Amniotic stem cell (primary cell): ENCODE data around the gene ADD1.
"Not testable (repeated sequence)": the region's sequence is repeated elsewhere in the genome, so short reads cannot be mapped to it uniquely, and the experiment has no call there.

ENCODE experiments used
- DNase-seq: peaks from one replicate; lab custom pipeline; 2025; lab: John Stamatoyannopoulos, UW

The ADD1 gene

DNA sequence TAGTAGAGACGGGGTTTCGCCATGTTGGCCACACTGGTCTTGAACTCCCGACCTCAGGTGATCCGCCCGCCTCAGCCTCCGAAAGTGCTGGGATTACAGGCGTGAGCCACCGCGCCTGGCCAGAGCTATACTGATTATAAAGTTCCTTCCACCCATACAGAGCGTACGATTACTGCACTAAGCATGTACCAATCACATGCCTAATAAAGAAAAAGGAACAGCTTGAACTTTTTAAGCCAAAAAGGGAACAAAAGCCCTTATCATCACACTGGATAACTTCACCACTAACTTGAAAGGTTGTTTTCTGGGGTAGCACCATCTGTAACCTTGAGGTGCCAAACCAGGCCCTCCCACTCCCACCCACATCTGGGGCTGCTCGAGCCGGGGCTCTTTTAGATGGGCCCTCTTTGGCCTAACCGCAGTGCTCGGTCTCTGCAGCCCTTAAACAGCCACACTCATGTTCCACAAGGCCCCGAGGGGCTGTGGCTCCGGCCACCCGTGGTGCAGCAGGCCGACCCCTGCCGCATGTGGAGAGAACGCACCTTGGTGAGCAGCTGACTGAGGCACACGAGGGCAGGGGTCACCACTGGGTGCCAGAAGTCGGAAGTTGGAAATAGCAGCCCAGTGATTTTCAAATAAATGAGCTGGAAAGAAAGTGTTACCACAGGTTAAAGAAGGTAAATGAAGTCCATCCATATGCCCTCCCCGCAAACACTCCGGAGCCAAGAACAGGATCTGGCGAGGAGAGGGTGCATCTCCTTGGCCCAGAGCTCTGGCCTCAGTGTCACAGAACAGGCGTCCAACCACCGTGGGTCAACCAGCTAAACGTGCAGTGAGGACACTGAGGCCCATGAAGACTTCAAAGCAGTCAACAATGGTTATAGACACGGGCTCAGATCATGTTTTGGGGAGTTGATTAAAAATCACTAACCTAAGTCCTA is 101.2 kb downstream of the ADD1 start:
- DNase-seq, result no peak

DNA sequence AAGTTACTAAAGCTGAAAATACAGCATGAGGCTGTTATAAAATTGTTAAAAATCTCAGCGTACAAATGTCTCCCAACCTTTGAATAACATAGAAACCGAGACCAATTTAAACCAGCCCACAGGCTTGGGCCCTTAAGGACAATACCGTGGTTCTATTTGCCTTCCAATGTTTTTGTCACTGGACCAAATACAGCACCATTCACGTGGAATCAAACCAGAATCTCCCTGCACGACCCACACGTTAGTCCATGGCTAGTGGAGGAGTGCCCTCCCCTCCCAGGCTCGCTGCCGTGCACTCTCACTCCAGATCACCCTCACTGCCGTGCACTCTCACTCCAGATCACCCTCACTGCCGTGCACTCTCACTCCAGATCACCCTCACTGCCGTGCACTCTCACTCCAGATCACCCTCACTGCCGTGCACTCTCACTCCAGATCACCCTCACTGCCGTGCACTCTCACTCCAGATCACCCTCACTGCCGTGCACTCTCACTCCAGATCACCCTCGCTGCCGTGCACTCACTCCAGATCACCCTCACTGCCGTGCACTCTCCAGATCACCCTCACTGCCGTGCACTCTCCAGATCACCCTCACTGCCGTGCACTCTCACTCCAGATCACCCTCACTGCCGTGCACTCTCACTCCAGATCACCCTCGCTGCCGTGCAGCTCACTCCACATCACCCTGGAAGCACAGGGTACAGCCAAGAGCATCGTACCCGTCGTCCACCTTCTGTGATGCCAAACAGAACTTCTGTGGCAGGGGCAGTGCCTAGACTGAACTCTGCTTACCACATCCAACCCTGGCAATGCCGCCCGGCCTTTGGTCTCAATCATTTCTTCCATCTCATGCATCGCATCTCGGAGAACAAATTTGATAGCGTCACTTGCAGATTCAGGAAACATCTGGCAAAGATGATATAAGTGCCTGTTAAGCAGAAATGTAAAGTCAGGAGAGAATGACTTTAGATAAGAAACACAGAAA is 102.3 kb downstream of the ADD1 start:
- DNase-seq, result not testable (repeated sequence)

DNA sequence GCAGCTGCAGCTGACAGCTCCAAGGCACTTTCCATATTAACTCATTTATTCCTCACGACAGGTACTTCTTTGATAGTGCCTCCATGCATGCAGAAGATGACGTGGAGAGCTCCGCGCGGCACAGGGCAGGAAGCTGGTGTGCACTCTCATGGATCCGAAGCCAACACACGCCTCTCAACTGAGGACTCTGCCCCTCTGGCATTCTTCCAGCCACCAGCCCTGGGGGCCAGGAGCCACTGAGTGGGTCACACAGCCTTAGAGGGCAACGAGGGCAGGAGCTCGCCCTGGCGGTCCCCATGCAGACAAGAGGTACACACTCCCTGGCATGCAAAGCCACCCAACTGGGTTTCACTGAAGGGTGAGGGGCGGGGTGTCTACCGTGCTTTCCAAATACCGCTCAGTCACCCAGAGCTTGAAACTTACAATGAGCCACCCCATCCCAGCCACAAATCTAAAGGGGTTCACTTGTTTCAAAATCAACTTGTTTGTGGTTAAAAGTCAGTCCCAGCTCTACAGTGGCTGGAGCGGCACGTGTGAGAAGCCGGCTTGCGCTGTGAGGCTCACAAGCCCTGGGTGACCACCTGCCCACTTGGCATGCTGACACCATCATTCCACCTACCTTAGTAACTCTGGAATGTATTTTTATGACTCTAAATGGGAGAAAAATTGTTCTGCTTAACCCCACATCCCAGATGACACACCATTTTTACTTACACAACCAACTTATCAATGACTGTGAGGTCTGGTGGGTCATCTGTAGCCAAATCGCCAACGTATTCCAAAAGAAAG is 103.4 kb downstream of the ADD1 start:
- DNase-seq, result no peak

DNA sequence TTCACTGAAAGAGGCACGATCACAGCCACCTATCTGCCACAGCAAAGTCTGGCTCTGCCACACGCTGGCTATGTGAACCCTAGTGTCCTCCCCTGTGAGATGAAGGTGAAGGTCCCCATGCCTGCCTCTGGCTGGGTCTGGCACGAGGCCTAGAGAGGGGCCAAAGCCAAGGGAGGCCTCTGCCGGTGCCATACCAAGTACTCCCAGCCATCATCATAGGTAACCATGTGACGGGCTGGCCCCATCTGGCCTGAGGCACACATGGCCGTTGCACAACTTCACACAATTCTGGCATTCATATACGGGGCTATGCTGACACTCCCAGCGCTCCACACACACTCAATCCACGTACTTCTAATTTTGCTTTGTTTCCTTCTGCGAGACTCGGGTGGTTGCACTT is 104.3 kb downstream of the ADD1 start:
- DNase-seq, result no peak

DNA sequence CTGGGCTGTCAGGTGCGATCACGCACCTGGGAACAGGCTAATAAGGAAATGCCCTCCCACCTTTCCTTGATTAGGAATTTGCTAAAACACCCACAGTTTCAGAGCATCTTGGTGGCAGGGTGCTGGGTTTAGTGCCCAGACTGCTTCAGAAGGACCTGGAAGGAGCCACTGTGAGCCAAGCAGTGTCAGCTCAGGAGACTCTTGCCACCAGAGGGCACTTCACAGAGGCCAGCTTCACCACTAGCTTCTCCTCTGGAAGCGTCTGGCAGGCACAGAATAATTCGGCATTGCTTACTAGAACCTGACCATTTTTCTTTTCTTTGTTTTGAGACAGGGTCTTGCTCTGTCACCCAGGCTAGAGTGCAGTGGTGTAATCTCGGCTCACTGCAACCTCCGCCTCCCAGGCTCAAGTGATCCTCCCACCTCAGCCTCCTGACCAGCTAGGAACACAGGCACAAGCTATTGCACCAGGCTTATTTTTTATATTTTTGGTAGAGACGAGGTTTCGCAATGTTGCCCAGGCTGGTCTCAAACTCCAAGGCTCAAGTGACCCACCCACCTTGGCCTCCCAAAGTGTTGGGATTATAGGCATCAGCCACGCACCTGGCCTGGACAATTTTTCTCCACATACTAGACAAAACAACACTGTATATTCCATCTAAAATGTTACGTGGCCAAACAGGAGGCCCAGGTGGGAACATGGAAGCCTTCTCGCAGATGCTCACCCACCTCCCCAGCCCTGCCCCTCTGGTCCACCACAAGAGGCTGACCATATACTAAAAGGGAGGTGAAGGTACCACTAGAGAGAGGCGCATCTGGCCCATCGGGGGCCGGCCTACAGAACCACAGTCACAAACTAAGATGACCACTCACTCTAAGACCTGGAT is 105.5 kb downstream of the ADD1 start:
- no peak for DNase-seq

DNA sequence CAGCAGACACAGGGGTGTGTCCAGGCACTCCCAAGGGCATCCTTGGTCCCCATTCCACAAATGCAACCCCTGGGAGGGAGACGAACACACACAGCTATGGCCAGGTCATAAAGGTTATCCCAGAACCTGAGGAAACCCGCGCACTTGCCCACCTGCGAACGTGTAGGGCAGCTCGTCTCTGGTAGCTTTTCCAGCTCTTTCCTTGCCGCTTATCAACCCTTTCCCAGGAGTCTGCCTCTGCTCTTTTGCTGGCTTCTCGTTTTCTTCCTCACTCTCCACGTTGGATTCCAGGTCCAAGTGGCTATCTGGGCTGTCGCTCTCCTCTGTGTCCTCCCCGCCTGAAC is 106.1 kb downstream of the ADD1 start:
- no peak for DNase-seq

DNA sequence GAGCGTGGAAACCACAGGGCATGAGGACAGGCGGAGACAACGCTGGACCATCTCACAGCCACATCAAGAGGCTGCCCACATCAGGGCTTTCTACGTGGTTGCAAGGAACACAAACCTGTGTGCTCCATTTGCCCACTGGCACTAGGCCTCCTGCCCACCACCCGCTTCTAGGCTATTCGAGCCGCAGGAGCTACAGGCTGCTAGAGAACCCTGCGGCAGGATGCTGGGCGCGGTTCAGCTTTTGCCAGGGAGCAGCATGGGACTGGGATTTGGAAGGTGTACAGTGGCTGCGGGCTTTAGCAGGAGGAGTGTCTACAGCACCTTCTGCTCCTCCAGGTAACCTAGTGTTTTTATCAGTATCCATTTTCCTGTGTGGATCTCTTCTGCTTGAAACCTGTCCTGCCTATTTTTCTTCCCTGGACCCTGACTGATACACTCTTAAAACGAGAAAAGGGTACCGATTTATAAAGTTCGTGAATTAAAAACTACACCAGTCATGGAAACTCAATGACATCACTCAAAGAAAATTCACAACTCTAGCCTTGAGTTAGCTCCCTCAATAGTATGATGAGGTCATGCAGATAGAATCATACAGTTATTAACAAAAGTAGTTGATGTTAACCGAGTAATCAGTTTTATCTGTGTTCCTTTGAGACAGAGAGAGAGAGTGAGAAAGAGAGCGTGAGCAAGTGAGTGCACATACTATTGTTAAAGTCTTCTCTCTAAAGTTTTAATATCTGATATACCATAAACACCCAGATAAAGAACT is 106.8 kb downstream of the ADD1 start:
- no peak for DNase-seq

DNA sequence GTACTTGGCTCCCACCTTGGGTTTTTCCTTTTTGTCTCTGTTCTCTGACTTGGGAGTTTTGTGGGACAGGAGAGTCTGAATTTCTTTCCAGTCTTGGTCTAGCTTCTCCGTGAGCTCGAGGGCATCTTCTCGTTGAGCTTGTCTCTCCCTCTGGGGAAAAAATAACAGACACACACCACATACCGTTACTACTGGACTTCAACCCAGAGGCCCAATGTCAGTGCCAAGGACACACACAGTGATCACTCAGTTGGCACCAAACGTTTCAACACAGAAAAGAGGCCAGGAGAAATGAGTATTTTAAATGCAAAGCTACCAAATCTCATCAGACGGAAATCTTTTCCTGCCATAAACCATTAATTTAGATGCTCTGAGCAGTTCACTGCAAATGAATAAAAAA is 109.9 kb downstream of the ADD1 start:
- no peak for DNase-seq

DNA sequence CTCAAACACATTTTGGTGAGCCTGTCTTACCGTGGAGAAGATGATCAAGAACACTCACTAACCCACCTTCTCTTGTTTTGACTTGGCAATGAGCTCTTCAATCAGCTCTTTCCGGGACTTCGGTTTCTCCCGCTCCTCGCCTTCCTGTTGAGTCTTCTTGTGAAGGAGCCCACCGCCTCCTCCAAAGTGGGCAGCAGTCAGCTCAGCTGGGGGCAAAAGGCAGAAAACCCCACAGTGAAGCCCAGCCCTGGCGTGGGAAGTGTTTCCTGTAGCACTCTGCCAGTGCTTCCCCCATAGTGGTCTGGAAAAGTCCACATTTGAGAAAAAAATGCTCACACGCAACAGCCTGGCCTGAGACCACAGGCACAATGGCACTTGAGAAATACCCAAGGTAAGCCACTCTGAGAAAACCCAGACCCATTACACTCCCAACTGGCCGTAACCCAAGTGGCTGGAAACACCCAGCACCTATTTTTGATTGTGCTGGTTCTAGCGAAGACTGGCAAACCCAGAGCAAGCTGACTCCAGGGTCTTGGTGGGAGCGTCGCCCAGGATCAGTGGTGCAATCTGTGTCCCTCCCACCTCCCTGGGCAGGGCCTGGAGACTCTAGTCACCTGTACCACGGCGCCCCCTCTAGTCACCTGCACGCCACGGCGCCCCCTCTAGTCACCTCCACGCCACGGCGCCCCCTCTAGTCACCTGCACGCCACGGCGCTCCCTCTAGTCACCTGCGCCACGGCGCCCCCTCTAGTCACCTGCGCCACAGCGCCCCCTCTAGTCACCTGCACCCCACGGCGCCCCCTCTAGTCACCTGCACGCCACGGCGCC is 110.9 kb downstream of the ADD1 start:
- no peak for DNase-seq

DNA sequence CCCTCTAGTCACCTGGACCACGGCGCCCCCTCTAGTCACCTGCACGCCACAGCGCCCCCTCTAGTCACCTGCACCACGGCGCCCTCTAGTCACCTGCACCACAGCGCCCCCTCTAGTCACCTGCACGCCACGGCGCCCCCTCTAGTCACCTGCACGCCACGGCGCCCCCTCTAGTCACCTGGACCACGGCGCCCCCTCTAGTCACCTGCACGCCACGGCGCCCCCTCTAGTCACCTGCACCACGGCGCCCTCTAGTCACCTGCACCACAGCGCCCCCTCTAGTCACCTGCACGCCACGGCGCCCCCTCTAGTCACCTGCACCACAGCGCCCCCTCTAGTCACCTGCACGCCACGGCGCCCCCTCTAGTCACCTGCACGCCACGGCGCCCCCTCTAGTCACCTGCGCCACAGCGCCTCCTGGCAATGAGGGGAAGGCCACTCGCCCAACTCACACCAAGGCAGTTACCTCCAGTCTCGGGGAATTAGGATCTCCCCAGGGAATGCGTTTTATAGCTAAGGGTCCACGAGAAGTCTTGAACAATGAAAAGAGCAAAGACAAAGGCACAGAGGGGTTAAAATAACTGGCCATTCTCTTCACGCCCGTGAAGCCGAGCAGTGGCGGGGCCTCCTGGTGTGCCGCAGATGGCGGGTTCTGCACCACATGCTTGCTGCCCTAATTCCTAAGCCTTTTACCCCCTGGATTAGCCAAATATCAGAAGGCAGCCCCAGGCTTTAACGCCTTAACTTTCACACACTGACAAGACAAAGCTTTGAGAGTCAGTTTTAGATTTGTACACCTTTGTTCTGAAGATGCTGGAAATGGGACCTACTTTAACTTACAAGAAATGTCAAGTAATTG is 111.8 kb downstream of the ADD1 start:
- not testable (repeated sequence) for DNase-seq

DNA sequence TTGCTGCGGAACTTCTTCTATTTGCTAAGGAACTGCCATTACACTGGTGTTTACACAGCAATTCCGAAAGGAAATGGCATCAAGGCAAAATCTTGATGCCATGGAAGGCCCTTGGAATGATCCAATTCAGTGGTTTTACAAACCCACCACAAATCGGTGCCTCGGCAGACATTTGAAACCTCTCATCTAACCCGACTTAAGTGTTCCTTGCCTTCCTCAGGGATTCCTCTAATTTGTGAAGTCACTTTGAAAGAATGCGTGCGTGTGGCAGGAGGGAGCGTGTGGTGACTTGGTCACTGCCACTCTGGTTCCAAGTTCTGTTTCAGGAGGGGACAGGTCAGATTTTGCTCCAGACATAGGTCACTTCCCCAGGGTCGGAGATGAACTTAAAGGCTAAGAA is 114.8 kb downstream of the ADD1 start:
- no peak for DNase-seq

DNA sequence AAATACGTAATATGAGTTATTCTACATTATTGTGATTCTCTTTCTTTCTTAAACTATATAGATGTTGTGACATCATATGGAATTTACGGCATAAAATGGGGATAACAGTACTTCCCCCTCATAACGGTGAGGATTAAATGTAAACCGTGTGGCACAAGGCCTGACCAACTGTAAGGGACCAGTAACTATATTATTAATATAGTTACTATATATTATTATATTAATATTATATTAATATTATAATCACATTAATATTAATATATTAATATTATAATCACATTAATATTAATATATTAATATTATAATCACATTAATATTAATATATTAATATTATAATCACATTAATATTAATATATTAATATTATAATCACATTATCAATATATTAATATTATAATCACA is 116.8 kb downstream of the ADD1 start:
- DNase-seq, result not testable (repeated sequence)

DNA sequence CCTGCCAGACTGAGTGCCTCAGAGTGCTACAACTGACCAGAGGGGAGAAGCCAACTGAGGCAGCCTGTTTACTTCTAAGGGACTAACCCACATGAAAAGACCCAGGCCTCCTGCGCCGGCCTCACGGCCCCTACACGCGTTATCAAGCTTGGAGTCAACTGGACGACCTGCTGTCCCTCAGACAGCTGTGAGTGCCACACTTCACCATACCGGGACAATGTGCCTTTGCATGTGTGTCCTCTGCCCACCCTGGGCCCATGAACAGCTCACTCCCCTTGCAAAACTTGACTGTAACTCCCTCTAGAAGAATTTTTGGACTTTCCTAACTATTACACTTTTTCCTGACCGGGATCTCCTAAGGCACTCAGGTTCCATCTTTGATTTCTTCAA is 117.8 kb downstream of the ADD1 start:
- DNase-seq, result no peak

DNA sequence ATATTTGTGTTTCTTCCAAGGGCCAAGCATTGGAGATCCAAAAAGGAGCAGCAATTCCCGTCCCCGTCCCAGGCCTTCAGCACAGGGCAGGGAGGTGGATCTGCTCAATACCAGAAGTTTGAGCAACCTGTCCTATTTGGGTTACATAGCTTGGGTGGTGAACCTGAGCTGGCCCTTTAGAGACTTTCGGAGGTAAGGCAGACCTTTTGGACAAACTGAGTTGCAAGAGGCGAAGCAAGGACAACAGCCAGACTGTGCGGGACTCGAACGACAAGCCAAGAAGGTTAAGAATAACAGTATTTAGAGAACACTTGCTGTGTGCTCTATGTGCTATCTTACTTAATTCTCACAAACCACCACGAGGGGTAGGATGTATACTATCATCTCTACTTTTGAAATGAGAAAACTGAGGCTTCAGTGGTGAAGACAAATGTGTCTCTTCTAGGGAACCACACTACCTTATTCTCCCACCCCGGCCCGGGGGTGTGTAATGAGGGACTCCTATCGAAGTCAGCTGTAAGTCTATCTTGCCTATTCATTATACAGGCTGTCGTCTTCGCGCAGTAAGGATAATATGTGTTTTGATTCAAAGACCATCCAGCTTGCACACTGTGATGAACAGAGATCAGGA is 118.3 kb downstream of the ADD1 start:
- DNase-seq, result no peak

DNA sequence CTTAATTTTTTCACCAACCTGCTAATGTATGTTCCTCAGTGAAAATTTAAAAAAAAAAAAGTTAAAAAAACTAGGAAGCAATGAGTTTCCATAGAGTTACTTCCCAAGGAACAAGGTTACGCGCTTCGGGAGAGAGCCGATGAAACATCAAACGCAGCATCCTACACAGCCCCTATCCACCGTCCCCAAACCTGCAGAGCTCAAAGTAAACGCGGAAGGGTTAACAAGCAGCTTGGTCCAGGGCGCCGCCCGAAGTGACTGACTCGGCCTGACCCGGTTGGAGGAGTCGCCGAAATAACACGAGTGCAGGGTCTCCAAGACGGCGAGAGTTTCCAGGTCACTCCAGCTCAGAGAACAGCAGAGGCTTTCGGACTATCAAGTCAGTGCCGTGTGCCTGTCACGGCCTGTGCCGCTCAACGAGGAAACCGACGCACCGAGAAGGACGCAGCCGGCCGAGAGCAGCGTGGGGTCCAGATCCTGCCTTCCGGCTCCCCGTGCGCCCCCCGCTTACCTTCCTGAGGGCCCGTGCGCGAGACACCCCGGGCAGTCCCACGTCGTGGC is 119.0 kb downstream of the ADD1 start:
- no peak for DNase-seq

DNA sequence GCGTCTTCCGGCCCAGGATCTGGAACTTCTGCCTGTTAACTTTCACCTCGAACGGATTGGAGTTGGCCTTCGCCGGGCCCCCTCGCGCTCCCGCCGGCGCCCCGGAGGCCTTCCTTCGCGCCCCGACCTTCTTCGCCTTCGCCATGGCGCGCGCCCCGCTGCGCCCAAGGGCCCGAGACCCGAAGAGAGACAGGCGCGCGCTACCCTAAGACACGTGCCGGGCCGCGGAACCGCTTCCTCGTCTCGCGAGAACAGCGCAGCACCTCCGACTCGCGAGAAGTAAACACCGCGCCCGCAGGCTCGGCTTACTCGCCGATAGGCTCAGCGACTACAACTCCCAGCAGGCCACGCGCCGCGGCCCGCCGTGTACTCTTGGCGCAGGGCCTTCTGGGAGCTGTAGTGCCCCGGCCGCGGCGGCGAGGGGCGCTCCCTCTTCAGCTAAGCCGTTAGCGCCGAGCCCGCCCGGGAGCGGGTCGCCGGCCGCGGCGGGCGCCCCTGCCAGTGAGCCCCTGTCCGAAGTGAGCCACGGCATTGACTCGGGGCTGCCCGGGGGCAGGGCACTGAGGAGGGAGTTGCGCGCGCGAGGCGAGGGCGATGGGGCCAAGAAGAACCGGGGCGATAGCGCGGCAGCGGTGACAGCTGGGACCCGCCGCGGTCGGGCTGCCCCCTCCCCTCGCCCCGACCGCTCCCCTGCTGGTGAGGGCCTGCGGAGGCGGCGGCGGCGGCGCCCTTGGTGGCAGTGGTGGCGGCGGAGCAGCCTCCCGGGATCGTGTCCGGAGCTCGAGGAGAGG is 119.7 kb downstream of the ADD1 start, which contains the start of the genes GRK4 and NOP14:
Gene GRK4, plus strand, starts transcription at position 397 of the 791 bp plus-strand sequence. CDS start 500 bp downstream, outside the sequence.
Gene NOP14, minus strand, starts transcription at position 232 of the 791 bp plus-strand sequence. Its CDS starts 87 bp downstream, at position 145.
- peak; percentile 99 for DNase-seq
